ENCODE data around the gene RNASE11.
A peak's percentile ranks its signal among the peaks of the same experiment; 100 is the strongest.
"Not testable (repeated sequence)": the region's sequence is repeated elsewhere in the genome, so short reads cannot be mapped to it uniquely, and the experiment has no call there.

The RNASE11 gene

DNA sequence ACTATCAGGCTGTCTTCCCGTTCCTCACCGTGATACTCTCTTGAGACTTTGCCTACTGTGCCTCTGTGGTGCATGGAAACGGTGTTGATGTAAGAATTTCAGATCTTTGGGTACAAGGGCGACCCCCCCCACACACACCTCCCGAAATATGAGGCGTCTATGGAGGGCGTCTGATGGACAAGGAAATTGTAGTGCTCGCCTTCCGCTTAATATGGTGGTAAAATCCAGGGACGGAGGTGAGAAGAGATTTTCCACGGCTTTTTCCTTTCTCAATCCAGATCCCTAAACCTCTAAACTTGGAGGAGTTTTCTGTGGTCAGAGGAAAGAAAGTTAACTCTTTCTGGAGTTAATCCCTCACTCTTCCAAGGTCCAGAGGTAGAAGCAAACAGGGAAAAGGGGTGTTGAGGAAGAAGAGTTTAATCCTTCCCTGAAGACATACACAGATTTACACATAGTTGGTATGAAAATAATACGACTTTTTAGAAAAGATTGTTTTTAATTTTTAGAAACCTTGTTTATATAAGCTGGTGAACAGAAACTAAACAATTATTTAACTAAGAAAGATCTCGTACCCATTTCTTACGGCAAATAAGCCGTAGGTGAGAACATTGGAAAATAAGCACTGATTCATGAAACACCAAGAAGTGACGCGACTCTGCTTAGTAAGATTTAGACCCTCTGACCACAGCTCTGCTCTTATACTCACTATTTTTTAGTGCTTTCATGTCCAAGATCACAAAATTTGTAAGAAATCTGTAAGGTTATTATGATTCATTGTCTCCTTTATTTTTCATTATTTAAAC, 26.4 kb upstream of the RNASE11 start:
- DNase-seq = peak in 5 of 14 donors; percentile 53 to 63 (median 59)

DNA sequence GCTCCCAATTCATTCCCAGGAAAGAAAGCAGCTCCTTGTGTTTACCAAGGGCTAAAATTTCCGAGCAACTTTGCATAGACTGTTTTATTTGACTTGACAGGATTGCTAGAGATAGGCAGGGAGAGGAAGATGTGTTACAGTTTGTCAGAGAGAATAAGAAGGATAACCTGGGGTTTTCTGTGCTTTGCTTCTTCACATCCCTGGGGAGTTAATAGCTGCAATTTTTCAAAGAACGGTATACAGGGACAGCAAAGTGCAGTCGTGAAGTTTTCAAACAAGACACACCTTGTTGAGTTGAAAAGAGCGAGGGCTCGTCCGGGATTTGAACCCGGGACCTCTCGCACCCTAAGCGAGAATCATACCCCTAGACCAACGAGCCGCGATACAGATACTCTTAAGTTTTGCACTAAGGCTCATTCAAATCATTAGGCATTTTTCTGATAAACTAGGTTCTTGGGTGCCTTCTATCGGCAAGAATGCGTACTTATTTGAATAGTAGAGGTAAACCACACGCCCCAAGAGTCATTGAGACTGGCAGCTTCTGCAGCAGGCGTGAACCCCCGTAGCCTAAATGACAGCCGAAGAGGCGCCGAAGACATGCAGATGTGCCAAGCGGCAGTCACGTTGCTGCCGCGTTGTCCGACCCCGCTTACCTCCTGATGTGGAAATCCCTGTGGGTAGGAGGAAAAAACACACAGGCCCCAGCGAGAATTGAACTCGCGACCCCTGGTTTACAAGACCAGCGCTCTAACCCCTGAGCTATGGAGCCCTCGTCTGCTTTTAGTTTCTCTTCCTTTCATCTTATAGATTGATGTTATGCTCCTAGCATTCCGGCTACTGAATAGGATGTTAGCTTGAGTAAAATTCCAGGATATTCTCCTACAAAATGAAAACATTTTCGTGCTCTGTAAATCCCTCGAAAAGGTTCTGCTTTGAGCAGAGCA, 25.6 kb upstream of the RNASE11 start:
- DNase-seq = peak in 13 of 14 donors; percentile 31 to 95 (median 78)

DNA sequence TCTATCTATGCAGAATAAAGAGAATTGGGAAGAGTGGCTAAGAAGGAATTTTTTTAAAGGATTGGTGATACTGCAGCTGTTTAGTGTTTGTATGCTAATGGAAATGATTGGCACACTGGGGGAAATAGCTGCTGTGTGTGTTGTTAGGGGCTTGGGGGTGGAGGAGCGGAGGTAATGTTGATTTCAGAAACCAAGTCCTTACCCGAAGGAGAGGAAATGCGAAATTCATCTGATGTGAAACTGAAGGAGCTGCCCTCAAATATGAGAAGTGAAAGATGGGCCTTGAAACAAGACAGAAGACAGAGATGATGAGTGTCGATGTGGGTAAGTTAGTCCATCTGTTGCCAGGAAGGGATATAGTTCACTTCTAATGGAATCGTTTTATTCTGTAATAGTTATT, 24.6 kb upstream of the RNASE11 start:
- peak in 1 of 14 donors; percentile 20 for DNase-seq

DNA sequence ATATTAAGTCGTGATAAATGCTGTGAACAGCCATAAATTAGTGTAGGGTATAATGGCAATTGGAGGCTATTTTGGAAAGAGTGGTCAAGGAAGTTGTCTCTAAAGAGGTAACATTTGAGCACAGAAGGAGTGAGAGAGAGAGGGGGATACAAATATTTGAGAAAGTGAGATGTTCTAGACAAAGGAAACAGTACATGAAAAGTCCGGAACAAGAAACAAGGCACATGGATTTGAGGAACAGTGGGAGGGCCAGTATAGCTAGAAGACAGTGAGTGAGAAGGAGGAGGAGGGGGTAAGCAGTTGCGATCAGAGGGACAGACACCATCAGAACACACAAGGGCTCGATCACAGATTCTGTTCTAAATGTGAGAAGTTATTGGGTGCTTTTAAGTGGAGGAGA, 23.5 kb upstream of the RNASE11 start:
- no peak for DNase-seq

DNA sequence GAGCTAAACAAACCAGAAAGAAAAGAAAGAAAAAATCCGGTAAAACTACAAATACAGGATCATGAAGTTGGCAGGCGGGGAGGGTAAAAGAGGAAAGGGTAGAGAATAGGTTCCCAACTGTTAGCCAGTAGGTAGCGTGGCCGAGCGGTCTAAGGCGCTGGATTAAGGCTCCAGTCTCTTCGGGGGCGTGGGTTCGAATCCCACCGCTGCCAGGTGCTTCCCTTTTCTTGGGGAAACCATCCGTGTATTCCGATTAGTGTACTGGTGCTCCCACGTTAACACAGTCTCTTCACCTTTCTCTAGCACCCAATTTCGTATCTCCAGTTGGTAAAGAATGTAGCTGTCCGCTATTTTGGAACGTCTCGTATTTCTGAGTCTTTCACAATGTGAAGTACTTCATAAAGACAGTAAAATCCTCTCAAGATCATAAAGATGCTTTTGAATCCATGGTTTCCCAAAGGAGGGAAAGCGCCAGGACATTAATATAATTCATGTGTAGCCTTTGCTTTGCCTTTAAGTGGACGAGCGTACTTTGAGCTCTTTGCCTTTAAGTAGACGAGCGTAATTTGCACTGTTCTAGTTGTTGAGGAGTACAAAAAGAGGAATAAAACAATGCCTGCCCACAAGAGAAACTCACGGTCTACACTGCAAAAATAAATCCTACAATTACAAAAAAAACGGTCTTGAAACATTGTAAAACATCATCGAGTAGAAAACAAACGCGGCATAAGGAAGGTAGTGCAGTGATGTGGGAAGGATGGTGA, 22.4 kb upstream of the RNASE11 start:
- DNase-seq = peak in 12 of 14 donors; percentile 30 to 82 (median 52)

DNA sequence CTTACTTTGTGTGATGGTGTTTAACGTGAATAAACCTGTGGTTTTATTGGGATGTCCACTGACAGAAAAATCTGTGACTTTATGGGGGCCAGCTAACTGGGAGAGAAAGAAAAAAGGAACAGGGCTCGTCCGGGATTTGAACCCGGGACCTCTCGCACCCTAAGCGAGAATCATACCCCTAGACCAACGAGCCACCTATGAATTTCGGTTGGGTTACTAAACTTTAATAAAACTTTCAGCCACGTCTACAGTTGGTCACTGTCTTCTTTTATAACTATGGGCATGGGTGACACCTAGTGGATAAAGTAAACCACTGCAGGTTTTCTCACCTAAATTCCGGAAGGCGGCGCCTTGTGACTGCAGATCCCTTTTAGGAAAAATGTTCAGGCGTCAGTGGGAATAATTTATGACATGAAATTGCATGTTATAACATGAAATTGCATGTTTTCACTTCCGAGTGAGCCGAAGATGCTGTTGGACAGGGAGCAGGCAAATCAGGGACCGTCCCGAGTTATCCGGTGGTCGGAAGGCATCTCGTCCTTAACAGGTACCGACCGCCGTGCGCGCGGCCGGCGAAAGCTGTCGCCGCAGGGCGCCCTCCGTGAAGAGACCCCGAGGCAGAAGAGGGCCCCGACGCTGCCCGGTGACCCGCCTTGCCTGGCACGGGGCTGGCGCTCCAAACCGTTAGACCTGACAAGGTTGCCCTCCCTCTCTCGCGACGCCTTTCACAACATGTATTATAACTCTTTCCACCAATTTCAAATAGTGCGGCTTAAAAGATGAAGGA, 21.6 kb upstream of the RNASE11 start:
- peak in 12 of 14 donors; percentile 25 to 71 (median 50) for DNase-seq

DNA sequence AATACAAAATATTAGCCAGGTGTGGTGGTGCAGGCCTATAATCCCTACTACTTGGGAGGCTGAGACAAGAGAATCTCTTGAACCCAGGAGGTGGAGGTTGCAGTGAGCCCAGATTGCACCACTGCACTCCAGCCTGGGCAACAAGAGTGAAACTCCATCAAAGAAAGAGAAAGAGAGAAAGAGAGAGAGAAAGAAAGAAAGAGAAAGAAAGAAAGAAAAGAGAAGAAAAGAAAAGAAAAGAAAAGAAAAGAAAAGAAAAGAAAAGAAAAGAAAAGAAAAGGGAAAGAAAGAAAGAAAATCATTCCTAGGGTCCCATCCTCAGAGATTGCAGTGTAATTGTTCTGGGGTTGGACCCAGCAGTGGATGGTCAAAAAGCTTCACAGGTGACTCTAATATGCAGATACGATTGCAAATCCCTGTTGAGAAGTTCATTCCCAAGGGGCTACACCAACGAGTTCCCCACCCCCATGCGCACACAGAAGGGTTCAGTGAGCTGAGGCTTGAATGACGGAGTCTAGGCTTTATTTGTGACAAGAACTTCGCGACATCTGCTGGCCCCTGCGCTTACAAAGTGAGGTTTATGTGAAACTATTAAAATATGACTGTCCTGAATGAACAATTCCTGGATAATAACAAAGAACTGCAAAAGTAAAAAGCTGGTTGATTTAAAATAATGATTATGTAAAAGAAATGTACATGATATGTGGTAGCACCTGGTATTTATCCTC, 20.7 kb upstream of the RNASE11 start:
- no peak for DNase-seq

DNA sequence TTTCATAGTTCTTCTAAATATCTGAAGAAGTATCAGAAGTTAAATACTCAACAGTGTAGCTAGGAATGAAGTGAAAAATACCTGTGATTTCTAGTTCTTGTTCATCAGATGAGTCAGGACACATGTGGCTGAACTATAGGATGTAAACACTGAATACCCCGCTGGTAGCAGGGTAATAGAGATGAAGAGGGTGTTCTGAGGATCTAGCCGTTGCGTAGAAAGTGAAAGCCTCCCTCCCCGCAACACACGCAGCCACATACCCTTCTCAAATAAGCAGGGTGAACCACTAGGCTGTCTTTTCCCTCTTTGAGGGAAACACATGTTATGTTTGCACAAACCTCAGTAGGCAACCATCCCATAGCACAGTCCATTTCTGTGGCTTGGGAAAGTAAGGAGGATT, 19.8 kb upstream of the RNASE11 start:
- no peak for DNase-seq

DNA sequence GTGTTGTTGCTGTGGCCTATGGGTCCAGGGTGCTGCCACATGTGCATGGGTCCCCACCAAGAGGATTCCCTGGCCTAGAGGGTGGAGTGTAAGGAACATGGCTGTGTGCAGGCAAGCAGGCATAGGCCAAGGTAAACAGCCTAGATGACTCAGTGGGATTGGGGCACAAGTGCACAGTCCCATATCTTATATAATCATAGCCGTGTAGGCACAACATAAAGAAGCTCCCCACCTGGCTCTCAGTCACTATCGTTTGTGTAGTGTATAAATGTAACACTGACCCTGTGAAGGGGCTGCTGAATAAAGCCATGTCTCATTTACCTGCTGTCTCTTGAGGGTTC, 19.1 kb upstream of the RNASE11 start:
- no peak for DNase-seq

DNA sequence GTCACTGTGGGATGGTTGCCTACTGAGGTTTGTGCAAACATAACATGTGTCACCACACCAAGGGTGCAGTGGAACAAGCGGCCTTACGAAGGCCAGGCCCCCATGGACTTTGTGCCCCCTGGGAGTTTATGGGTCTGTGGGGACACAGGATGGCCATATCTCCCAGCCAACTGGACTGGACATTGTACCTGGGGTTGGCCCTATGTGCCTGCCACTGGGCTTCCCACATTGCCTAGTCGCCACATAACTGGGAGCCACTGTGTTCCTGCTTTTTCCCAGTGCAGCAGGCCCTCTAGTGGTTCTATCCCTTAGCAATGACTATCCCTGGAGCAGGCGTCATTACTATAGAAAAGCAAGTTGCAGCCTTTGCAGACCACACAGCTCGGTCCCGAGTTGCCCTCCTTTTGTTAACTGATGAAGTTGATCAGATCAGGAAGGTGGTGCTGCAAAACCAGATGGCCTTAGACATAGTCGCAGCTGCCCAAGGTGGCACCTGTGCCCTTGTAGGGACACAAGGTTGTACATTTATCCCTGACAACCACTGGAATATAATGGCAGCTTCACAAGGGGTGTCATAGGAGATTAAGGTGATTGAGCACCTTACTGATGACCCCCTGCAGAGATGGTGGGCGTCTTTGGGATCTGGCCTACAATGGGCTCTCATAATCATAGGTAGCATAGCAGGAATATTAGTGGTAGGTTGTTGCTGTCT, 18.5 kb upstream of the RNASE11 start:
- peak in 1 of 14 donors; percentile 14 for DNase-seq

DNA sequence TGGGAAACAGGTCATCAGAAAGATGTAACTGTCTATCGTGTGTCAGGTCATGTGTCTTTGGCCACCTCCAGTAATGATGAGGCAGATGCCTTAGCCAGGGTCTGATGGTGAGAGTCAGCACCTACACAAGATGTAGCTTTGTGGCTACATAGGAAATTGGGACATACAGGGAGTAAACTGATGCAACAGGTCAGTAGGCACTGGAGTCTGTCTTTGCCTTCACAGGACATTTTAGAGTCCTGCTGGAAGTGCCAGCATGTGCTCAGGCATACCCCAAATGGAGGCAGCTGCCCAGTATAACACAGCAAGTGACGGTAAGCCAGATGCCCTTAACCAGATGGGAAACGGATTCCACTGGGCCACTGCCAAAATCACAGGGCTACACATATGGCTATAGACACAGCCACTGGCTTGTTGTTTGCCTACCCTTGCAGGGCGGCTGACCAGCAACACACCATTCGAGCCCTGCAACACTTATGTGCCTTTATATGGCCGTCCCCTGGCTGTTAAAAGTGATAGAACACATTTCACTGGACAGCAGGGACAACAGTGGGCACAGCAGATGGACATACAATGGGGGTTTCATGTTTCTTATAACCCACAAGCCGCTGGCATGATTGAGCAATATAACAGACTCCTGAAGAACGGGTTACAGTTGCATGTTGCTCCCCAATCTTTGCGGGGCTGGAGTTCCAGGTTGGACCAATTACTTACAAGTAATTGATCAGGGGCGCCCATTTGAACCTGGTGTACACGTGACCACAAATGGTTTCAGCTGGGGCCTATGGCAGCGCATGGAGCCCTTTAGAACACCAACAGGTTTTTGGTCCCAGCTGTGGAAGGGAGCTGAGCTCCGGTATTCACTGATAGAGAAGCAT, 16.3 kb upstream of the RNASE11 start:
- DNase-seq = no peak

DNA sequence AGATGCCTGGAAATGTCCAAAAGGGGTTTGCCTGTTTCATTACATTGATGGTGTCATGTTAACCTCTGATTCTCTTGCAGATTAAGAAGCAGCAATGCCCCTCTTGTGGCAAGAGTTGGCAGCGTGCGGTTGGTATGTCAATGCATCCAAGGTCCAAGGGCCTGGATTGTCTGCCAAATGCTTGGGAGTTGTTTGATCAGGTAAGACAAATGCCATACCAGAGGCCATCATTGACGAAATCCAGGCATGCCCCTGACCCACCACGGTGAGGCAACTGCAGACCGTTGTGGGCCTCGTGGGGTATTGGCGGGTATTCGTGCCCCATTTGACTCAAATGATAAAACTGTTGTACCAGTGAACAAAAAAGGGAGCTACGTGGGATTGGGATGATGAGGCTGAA, 14.8 kb upstream of the RNASE11 start:
- DNase-seq = no peak

DNA sequence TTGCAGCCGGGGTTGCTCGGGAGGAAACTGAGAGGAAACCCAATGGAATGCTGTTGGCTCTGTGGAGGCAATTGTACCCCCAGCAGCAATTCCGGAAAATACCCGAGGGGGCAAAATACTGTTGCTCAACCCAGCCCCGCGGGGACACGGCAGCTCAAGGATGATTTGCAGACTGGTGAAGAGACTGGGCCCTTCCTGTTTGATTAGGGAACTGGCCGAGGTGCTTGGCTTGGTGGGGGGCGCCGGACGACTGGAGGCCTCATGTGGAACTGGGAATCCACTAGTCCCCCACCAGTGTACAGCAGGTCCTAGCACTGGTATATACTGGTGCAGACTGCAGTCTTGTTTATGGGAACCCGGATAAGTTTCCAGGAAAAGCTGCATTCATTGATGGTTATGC, 13.7 kb upstream of the RNASE11 start:
- no peak for DNase-seq

DNA sequence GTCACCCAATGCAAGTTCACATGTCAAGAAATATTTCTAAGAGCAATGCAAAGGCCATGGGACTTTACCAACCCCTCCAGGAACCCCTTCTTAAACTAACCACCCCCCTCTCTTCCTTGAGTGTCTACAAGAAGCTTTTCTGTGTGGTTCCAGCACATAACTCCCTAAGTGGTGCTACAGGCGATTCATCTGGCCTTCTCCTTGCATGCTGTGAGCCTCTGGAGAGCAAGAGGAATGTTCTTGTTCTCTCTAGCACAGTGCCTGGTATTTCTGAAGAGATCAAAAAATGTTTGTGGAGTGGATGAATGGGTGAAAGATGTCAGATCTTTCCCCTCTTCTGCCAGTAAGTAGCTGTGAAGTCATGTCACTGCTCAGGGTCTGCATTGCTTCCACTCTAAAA, 9.3 kb upstream of the RNASE11 start:
- no peak for DNase-seq

DNA sequence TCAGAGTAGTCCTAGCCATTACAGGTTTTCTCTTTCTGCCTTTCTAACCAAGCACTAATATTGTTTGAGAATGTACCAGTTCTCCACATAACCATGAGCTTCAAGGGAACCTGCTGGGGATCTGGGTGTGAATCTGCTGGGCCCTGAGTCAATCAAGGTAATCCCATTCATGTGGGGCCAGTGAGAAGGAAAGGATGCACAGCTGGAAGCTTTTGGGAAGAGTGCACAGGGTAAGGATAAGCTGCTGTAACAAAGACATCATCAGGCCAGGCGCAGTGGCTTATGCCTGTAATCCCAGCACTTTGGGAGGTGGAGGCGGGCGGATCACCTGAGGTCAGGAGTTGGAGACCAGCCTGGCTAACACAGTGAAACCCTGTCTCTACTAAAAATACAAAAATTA, 7.9 kb upstream of the RNASE11 start:
- DNase-seq = not testable (repeated sequence)

DNA sequence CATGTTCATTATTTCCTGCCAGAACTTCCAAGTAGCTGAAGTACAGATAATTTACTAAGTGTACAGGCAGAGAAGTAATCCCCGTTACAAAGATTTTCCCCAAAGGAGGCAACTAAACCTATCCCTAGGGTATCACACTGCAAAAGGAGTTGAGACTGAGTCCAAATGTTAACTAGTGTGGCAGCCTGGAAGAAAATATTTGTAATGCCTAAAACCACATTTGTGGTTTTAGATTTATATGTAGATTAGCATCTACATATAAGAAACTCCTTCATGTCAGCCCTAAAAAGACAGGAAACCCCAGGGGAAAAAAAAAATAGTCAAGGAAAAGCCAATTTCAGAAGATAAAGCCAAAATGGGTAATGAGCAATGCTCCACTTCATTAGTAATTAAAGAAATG, 4.8 kb upstream of the RNASE11 start:
- no peak for DNase-seq

DNA sequence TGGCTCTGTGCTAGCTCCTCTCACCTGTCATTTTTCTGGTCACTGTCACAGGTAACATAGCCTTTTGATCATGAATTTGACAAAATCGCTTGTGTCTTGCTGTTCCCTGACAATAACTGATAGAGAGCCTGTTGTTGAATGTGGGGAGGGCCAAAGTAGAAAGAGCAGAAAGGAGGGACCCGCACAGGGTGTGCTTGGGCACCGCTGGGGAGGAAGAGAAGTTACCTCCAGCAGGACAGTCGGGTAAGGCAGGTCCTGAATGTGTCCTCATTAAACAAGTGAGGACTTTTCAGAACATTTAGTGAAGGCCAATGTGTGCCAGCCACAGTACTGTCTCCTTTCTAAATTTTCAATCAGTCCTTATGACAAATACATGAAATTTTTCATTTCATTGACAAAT, 3.4 kb upstream of the RNASE11 start, which contains the start of gene RNASE12:
Gene RNASE12 (minus strand): TSS at position 142 of the 400 bp plus-strand sequence. CDS start 653 bp downstream, outside the sequence.
- no peak for DNase-seq

DNA sequence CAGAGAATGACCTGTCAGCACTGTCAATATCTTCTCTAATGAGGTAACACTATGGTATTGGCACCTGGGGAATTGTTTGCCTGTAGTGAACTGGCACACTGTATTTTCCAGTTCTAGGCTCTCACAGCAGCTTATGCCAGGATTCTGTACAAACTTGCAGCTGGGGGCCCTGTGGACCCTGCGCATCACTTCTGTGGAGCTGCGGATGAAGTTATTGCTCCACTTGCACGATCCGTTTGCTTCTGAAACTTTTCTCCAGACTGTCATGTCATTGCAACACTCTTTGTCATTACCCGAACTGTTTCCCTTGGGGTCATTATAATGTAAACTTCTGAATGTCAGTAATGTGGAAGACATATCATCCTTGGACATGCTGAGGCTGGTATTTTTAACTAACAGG, 3.9 kb downstream of the RNASE11 start:
- no peak for DNase-seq

DNA sequence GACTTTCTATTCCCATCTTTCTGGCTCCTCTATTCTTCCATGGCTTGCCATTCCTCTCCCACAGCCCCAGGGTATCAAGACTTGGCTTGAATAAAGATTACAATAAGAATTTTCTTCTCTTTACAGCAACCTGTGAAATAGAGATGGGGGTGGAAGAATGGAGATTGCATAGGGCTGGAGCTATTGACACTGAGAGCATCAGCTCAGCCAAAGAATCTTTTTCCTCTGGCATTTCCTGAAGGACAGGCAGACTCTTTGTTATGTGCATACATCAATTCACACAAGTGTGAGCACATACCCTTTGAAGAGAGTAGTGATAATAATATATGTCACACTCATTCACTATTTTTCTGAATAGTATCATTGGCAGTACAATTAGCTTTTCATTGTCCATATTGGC, 4.7 kb downstream of the RNASE11 start:
- no peak for DNase-seq
